ENCODE measurements around the gene CHD2. TPM values are rescaled to one million over a fixed set of nuclear protein-coding genes. Genes with fewer than 3 reads are reported as not detected.
"Not testable (repeated sequence)": the region's sequence is repeated elsewhere in the genome, so short reads cannot be mapped to it uniquely, and the experiment has no call there.

CHD2 gene
- total RNA-seq, 1 experiment from 2014 or later = 101 TPM

DNA sequence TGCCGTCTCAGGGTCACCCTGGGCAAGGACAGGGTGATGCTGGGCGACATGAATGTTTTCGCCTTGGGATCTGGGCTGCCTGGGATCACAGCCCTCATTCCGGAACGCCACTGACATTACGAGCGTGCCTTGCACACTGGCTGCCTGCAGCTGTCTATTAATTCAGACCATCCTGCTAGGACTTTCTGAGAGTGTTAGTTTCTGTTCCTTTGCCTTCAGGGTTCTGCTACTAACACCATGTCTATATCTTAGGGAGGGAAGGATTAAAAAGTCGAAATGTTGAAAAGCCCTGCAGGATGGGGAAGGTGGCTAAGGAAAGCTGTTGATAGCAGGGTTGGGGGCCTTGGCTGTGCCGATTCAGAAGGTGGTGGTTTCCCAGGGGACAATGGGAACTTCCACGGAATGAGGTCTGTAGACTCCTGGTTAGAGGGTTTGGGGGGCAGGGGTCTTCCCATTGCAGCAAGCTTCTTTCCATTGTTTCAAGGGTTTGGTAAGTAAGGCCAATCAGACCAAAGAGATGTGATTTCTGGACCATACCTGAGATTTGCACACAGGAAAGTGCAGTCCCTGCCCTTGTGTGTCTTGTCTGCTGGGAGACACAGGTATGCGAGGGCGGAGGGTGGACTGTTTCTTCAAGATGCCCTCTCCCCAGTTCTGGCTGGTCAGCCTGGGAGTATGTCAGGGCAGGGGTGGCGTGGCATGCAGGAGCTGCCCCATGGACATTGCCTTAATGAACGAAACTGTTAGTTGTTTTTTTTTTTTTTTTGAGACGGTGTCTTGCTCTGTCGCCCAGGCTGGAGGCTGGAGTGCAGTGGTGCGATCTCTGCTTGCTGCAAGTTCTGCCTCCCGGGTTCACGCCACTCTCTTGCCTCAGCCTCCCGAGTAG lies 137.9 kb downstream of the CHD2 start:
- DNase-seq (ENCODE audit: low spot score) = no peak
- TF ChIP-seq ZNF121 (CRISPR knock-in tag; IDR thresholded peaks at IDR 0.05) (0 out of 2 replicates have a peak, but pooled peaks have one; percentile 11), TEAD1 (CRISPR knock-in tag; IDR thresholded peaks at IDR 0.05) (no peak)
- TF ChIP-seq, protein P1, sequence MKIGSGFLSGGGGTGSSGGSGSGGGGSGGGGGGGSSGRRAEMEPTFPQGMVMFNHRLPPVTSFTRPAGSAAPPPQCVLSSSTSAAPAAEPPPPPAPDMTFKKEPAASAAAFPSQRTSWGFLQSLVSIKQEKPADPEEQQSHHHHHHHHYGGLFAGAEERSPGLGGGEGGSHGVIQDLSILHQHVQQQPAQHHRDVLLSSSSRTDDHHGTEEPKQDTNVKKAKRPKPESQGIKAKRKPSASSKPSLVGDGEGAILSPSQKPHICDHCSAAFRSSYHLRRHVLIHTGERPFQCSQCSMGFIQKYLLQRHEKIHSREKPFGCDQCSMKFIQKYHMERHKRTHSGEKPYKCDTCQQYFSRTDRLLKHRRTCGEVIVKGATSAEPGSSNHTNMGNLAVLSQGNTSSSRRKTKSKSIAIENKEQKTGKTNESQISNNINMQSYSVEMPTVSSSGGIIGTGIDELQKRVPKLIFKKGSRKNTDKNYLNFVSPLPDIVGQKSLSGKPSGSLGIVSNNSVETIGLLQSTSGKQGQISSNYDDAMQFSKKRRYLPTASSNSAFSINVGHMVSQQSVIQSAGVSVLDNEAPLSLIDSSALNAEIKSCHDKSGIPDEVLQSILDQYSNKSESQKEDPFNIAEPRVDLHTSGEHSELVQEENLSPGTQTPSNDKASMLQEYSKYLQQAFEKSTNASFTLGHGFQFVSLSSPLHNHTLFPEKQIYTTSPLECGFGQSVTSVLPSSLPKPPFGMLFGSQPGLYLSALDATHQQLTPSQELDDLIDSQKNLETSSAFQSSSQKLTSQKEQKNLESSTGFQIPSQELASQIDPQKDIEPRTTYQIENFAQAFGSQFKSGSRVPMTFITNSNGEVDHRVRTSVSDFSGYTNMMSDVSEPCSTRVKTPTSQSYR (CRISPR knock-in tag; IDR thresholded peaks at IDR 0.05) = no peak
- H3K27ac Mint-ChIP-seq = 0 out of 2 replicates have a peak overlapping the region, but pooled peaks have one; percentile 4
- no peak overlapping the region for H3K4me3 Mint-ChIP-seq
- POLR2A ChIA-PET = interaction anchor here (0.6 to 0.9 kb wide), 2 partner anchors 50 to 1079 kb away, joined by 3 to 4 read pairs; no protein-coding TSS in a partner anchor
- peaks cover 13% of the 10 kb centered on the region for H3K4me1 Mint-ChIP-seq
- ATAC-seq = no peak
- H3K9me3 Mint-ChIP-seq = peaks cover 5% of the 10 kb centered on the region
- peaks cover 7% of the 10 kb centered on the region for H3K36me3 Mint-ChIP-seq
- CTCF ChIA-PET = interaction anchor here (0.6 to 1.9 kb wide), 8 partner anchors 10 to 1082 kb away, joined by 3 to 23 read pairs (median 4); no protein-coding TSS in a partner anchor
- no peaks in the 10 kb centered on the region for H3K27me3 Mint-ChIP-seq (ENCODE audit: low read depth)

DNA sequence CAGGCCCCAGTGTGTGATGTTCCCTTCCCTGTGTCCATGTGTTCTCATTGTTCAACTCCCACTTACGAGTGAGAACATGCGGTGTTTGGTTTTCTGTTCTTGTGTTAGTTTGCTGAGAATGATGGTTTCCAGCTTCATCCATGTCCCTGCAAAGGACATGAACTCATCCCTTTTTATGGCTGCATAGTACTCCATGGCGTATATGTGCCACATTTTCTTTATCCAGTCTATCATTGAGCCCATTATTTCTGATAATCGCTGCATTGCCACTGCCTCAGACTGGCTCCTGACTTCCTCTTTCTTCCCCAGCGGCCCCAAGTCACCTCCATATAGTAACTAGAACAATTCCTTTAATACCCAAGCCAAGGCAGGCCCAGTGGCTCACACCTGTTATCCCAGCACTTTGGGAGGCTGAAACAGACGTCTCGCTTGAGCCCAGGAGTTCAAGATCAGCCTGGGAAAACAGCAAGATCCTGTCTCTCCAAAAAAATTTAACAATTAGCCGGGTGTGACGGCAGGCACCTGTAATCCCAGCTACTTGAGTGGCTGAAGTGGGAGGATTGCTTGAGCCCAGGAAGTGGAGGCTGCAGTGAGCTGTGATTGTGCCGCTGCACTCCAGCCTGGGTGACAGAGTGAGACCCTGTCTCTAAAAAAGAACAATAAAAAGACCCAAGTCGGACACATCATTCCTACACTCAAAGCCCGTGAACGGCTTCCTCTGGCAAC lies 139.6 kb downstream of the CHD2 start:
- H3K4me3 Mint-ChIP-seq; DNase-seq (ENCODE audit: low spot score); H3K9me3 Mint-ChIP-seq; H3K27me3 Mint-ChIP-seq (ENCODE audit: low read depth); POLR2A ChIA-PET; ATAC-seq; H3K27ac Mint-ChIP-seq: not testable (repeated sequence)
- CTCF ChIA-PET = interaction anchor here (1.1 to 2.3 kb wide), 5 partner anchors 10 to 1080 kb away, joined by 3 to 15 read pairs (median 4); no protein-coding TSS in a partner anchor
- Mint-ChIP-seq H3K4me1 (peaks cover 15% of the 10 kb centered on the region), H3K36me3 (peaks cover 15% of the 10 kb centered on the region)

DNA sequence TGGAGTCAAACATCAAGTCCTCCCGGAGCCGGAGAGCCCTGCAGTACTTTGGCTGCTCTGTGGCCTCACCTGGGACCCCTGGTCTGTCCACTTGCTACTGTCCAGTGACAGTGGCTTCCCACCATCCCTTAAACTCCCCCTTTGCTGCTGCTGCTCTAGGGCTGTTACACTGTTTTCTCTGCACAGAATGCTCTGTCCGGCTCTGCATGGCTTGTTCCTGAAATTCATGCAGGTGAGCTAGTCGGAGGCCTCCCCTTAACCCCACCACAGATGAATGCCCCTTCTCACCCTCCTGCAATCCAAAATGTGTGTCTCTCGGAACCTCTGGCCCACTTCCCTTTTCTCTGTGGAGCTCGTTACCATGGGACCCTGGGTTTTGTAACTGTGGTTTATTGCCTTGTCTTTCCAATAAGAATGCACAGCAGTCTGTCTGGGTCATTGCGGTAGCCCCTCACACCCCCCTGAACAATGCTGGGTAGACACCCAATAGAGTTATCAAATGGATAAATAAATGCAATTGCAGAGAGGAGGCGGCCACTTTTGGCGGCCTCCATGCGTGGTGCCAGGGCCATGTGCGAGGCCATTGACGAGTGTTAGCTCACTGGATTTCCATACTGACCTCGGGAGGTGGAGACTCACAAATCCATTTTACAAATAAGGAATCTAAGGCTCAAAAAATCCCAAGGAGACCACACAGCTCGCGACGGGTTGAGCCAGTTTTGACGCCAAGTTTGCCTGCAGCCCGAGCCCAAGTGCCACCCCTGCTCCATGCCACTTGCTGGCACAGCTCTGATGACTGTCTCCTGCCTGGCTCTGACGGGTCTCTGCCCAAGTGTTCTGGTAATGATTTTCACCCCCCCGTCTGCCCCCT lies 140.4 kb downstream of the CHD2 start:
- ATAC-seq = no peak
- DNase-seq (ENCODE audit: low spot score) = peak; percentile 6
- H3K9me3 Mint-ChIP-seq = peaks cover 5% of the 10 kb centered on the region
- no peak overlapping the region for H3K4me3 Mint-ChIP-seq
- H3K36me3 Mint-ChIP-seq = peaks cover 21% of the 10 kb centered on the region
- ChIA-PET POLR2A (no interaction called here), CTCF (interaction anchor here (1.0 to 2.3 kb wide), 8 partner anchors 11 to 1080 kb away, joined by 3 to 15 read pairs (median 4); no protein-coding TSS in a partner anchor)
- H3K27ac Mint-ChIP-seq = no peak overlapping the region
- H3K27me3 Mint-ChIP-seq (ENCODE audit: low read depth) = no peaks in the 10 kb centered on the region
- H3K4me1 Mint-ChIP-seq = peaks cover 15% of the 10 kb centered on the region
- TF ChIP-seq, protein P2, sequence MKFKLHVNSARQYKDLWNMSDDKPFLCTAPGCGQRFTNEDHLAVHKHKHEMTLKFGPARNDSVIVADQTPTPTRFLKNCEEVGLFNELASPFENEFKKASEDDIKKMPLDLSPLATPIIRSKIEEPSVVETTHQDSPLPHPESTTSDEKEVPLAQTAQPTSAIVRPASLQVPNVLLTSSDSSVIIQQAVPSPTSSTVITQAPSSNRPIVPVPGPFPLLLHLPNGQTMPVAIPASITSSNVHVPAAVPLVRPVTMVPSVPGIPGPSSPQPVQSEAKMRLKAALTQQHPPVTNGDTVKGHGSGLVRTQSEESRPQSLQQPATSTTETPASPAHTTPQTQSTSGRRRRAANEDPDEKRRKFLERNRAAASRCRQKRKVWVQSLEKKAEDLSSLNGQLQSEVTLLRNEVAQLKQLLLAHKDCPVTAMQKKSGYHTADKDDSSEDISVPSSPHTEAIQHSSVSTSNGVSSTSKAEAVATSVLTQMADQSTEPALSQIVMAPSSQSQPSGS (CRISPR knock-in tag; IDR thresholded peaks at IDR 0.05; ENCODE audit: borderline replicate concordance, low read depth) = no peak
- TF ChIP-seq ZNF396 (CRISPR knock-in tag; IDR thresholded peaks at IDR 0.05; ENCODE audit: borderline replicate concordance) (no peak), KAT7 (CRISPR knock-in tag; IDR thresholded peaks at IDR 0.05; ENCODE audit: borderline replicate concordance) (no peak), ETV6 (CRISPR knock-in tag; IDR thresholded peaks at IDR 0.05) (no peak), NR1H2 (CRISPR knock-in tag; IDR thresholded peaks at IDR 0.05) (no peak), JAZF1 (CRISPR knock-in tag; IDR thresholded peaks at IDR 0.05) (no peak), ZNF671 (CRISPR knock-in tag; IDR thresholded peaks at IDR 0.05) (no peak), HMGA2 (CRISPR knock-in tag; IDR thresholded peaks at IDR 0.05) (no peak), TEAD4 (CRISPR knock-in tag; IDR thresholded peaks at IDR 0.05) (no peak), JUN (CRISPR knock-in tag; IDR thresholded peaks at IDR 0.05) (no peak), NFE2L1 (CRISPR knock-in tag; IDR thresholded peaks at IDR 0.05) (no peak)
- TF ChIP-seq, protein P3, sequence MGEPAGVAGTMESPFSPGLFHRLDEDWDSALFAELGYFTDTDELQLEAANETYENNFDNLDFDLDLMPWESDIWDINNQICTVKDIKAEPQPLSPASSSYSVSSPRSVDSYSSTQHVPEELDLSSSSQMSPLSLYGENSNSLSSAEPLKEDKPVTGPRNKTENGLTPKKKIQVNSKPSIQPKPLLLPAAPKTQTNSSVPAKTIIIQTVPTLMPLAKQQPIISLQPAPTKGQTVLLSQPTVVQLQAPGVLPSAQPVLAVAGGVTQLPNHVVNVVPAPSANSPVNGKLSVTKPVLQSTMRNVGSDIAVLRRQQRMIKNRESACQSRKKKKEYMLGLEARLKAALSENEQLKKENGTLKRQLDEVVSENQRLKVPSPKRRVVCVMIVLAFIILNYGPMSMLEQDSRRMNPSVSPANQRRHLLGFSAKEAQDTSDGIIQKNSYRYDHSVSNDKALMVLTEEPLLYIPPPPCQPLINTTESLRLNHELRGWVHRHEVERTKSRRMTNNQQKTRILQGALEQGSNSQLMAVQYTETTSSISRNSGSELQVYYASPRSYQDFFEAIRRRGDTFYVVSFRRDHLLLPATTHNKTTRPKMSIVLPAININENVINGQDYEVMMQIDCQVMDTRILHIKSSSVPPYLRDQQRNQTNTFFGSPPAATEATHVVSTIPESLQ (CRISPR knock-in tag; IDR thresholded peaks at IDR 0.05) = no peak
- TF ChIP-seq, protein P4, sequence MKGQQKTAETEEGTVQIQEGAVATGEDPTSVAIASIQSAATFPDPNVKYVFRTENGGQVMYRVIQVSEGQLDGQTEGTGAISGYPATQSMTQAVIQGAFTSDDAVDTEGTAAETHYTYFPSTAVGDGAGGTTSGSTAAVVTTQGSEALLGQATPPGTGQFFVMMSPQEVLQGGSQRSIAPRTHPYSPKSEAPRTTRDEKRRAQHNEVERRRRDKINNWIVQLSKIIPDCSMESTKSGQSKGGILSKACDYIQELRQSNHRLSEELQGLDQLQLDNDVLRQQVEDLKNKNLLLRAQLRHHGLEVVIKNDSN (CRISPR knock-in tag; IDR thresholded peaks at IDR 0.05) = no peak
- TF ChIP-seq, protein P5, sequence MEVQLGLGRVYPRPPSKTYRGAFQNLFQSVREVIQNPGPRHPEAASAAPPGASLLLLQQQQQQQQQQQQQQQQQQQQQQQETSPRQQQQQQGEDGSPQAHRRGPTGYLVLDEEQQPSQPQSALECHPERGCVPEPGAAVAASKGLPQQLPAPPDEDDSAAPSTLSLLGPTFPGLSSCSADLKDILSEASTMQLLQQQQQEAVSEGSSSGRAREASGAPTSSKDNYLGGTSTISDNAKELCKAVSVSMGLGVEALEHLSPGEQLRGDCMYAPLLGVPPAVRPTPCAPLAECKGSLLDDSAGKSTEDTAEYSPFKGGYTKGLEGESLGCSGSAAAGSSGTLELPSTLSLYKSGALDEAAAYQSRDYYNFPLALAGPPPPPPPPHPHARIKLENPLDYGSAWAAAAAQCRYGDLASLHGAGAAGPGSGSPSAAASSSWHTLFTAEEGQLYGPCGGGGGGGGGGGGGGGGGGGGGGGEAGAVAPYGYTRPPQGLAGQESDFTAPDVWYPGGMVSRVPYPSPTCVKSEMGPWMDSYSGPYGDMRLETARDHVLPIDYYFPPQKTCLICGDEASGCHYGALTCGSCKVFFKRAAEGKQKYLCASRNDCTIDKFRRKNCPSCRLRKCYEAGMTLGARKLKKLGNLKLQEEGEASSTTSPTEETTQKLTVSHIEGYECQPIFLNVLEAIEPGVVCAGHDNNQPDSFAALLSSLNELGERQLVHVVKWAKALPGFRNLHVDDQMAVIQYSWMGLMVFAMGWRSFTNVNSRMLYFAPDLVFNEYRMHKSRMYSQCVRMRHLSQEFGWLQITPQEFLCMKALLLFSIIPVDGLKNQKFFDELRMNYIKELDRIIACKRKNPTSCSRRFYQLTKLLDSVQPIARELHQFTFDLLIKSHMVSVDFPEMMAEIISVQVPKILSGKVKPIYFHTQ (CRISPR knock-in tag; IDR thresholded peaks at IDR 0.05) = no peak

Data from WTC11 (cell line).